ENCODE data around the gene UCP3.

UCP3 gene

GRCh38 chr11:74002832-74003231 is 6.1 kb downstream of the UCP3 start:
- no peak overlapping the region for H3K4me2 ChIP-seq (ENCODE audit: low read length)
- no peaks in the 10 kb centered on the region for H3K9me3 ChIP-seq (ENCODE audit: control insufficient read depth, low read length)
- no peaks in the 10 kb centered on the region for H3K27me3 ChIP-seq (ENCODE audit: control insufficient read depth, insufficient read depth, low read length)
- no peak overlapping the region for H3K27ac ChIP-seq
- H2AFZ ChIP-seq: no peak overlapping the region
- H3K4me1 ChIP-seq: no peaks in the 10 kb centered on the region
- H3K79me2 ChIP-seq: no peaks in the 10 kb centered on the region
- TF ChIP-seq CTCF (IDR thresholded peaks at IDR 0.05): no peak
- H3K9ac ChIP-seq: no peak overlapping the region
- no peak overlapping the region for H3K4me3 ChIP-seq (ENCODE audit: low read depth, low read length)
- H3K36me3 ChIP-seq (ENCODE audit: control insufficient read depth, insufficient read depth, low read length): no peaks in the 10 kb centered on the region

- Histone ChIP-seq H3K36me3 (ENCODE audit: control insufficient read depth, insufficient read depth, low read length) (no peaks in the 10 kb centered on the region), H3K27me3 (ENCODE audit: control insufficient read depth, insufficient read depth, low read length) (no peaks in the 10 kb centered on the region), H3K4me2 (ENCODE audit: low read length) (no peak overlapping the region), H3K79me2 (no peaks in the 10 kb centered on the region), H3K9ac (no peak overlapping the region), H3K4me3 (ENCODE audit: low read depth, low read length) (no peak overlapping the region), H2AFZ (no peak overlapping the region), H3K9me3 (ENCODE audit: control insufficient read depth, low read length) (no peaks in the 10 kb centered on the region), H3K27ac (no peak overlapping the region), H3K4me1 (no peaks in the 10 kb centered on the region)
- TF ChIP-seq CTCF (IDR thresholded peaks at IDR 0.05): no peak
These were observed 7.0 kb downstream of the UCP3 start for GRCh38 chr11:74001822-74002286.

GRCh38 chr11:74000307-74001133 is 8.4 kb downstream of the UCP3 start:
- Histone ChIP-seq H2AFZ (no peak overlapping the region), H3K27ac (no peak overlapping the region), H3K9me3 (ENCODE audit: control insufficient read depth, low read length) (no peaks in the 10 kb centered on the region), H3K9ac (no peak overlapping the region), H3K36me3 (ENCODE audit: control insufficient read depth, insufficient read depth, low read length) (no peaks in the 10 kb centered on the region), H3K4me3 (ENCODE audit: low read depth, low read length) (no peak overlapping the region), H3K27me3 (ENCODE audit: control insufficient read depth, insufficient read depth, low read length) (no peaks in the 10 kb centered on the region), H3K4me1 (no peaks in the 10 kb centered on the region), H3K79me2 (no peaks in the 10 kb centered on the region), H3K4me2 (ENCODE audit: low read length) (no peak overlapping the region)
- no peak for TF ChIP-seq CTCF (IDR thresholded peaks at IDR 0.05)

GRCh38 chr11:73999581-74000306 is 9.1 kb downstream of the UCP3 start:
- H2AFZ ChIP-seq: no peak overlapping the region
- H3K27ac ChIP-seq: no peak overlapping the region
- no peaks in the 10 kb centered on the region for H3K9me3 ChIP-seq (ENCODE audit: control insufficient read depth, low read length)
- no peaks in the 10 kb centered on the region for H3K79me2 ChIP-seq
- H3K27me3 ChIP-seq (ENCODE audit: control insufficient read depth, insufficient read depth, low read length): no peaks in the 10 kb centered on the region
- H3K4me3 ChIP-seq (ENCODE audit: low read depth, low read length): no peak overlapping the region
- TF ChIP-seq CTCF (IDR thresholded peaks at IDR 0.05): no peak
- no peaks in the 10 kb centered on the region for H3K36me3 ChIP-seq (ENCODE audit: control insufficient read depth, insufficient read depth, low read length)
- no peak overlapping the region for H3K9ac ChIP-seq
- H3K4me2 ChIP-seq (ENCODE audit: low read length): no peak overlapping the region
- H3K4me1 ChIP-seq: no peaks in the 10 kb centered on the region

Measured in parathyroid adenoma (tissue), 2 donors.